ENCODE data around the gene KLHL29.

GRCh38 chr2:23622466-23622865 lies 237.5 kb downstream of the KLHL29 start:
- TF ChIP-seq POLR2AphosphoS5 (IDR thresholded peaks at IDR 0.05; ENCODE audit: low read depth, low read length), result no peak
- no peak for TF ChIP-seq TAF1 (IDR thresholded peaks at IDR 0.05; ENCODE audit: borderline replicate concordance, insufficient read depth, low read length)
- no peak for TF ChIP-seq REST (IDR thresholded peaks at IDR 0.05; ENCODE audit: insufficient read depth in 1 of 2, low read depth in 2 of 2, low read length in 2 of 2)
